Neutrophil (primary cell): ENCODE measurements around the gene DNAJB9.

ENCODE experiments used
- H3K27ac ChIP-seq: fragments of 200-600 bp; sonication (generic); 2 replicates; pipeline ENCODE4 v1.5.1; 2016; ENCODE audit warnings: mild to moderate bottlenecking, moderate library complexity
- H3K27me3 ChIP-seq: fragments of 200-600 bp; sonication (generic); 2 replicates; pipeline ENCODE4 v1.6.0; 2016; ENCODE audit warnings: mild to moderate bottlenecking
- H3K36me3 ChIP-seq: fragments of 200-600 bp; sonication (generic); 2 replicates; pipeline ENCODE4 v1.5.1; 2017
- H3K4me1 ChIP-seq, 2 experiments: fragments of 200-600 bp in 1 of 2; sonication (generic) in 1 of 2; 1 replicate in 1 of 2; 2 replicates in 1 of 2; pipeline versions ENCODE4 v1.5.1 to v1.6.1; 2013 to 2016; ENCODE audit warnings: low read depth in 1 of 2, low read length in 1 of 2, mild to moderate bottlenecking in 1 of 2, moderate library complexity in 1 of 2; ENCODE audit not compliant: control insufficient read depth in 1 of 2, insufficient read depth in 1 of 2
- H3K4me3 ChIP-seq, 2 experiments: fragments of 200-600 bp in 1 of 2; sonication (generic) in 1 of 2; 1 replicate in 1 of 2; 2 replicates in 1 of 2; pipeline ENCODE4 v1.5.1; 2013 to 2016; ENCODE audit warnings: low read depth in 1 of 2, low read length in 1 of 2, mild to moderate bottlenecking in 1 of 2, moderate library complexity in 1 of 2
- H3K9me3 ChIP-seq: fragments of 200-600 bp; sonication (generic); 2 replicates; pipeline ENCODE4 v1.5.1; 2016
- CTCF ChIP-seq: fragments of 200-600 bp; sonication (generic); IDR thresholded peaks from 2 replicates; pipeline ENCODE4 v1.5.1; 2016; ENCODE audit warnings: antibody characterized with exemption

Gene DNAJB9

DNA sequence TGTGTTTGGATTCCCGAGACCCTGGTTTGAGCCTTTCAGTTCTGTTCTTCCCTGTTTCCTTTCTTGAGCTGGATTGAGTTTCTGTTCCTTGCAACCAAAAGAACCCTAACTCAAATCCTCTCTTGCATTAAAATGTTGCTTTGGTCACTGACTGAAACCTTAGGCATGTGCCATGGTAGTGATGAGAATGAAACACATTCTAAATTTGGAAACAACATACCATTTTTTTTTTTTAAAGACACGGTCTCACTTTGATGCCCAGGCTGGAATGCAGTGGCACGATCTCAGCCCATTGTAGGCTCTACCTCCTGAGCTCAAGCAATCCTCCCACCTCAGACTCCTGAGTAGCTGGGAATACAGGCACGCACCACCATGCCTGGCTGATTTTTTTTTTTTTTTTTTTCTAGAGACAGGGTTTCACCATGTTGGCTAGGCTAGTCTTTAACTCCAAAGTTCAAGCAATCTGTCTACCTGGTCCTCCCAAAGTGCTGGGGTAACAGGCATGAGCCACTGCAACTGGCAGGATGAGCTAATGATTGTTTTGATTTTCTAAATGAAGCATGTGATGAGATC lies 8.5 kb upstream of the DNAJB9 start:
- Histone ChIP-seq H3K4me1 (no peaks in the 10 kb centered on the region), H3K4me3 (no peak overlapping the region), H3K36me3 (peaks cover 5% of the 10 kb centered on the region), H3K27me3 (no peaks in the 10 kb centered on the region), H3K27ac (no peak overlapping the region), H3K9me3 (no peaks in the 10 kb centered on the region)
- TF ChIP-seq CTCF: no peak

DNA sequence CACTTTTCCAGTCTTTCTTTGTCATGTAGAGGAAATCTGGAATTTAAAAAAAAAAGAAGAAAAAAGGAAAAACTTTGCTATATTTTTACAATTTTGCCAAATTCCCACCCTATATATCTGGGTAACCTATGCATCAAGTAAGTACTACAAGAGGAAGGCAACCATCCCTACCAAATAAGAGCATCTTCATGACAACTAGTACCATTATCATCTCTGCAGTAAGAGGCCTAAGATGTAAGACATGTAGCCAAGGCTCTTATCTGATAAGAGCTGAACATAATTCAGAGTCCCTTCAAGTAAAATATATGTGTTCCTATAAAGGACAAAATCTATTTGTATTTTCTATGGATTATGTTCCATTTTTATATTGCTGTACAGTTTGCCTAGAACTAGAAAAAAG lies 3.7 kb upstream of the DNAJB9 start:
- no peak overlapping the region for H3K4me3 ChIP-seq
- H3K4me1 ChIP-seq: peaks cover 23 to 24% of the 10 kb centered on the region in 2 experiments
- H3K27me3 ChIP-seq: no peaks in the 10 kb centered on the region
- no peak overlapping the region for H3K27ac ChIP-seq
- no peak for TF ChIP-seq CTCF
- peaks cover 5% of the 10 kb centered on the region for H3K36me3 ChIP-seq
- no peaks in the 10 kb centered on the region for H3K9me3 ChIP-seq

DNA sequence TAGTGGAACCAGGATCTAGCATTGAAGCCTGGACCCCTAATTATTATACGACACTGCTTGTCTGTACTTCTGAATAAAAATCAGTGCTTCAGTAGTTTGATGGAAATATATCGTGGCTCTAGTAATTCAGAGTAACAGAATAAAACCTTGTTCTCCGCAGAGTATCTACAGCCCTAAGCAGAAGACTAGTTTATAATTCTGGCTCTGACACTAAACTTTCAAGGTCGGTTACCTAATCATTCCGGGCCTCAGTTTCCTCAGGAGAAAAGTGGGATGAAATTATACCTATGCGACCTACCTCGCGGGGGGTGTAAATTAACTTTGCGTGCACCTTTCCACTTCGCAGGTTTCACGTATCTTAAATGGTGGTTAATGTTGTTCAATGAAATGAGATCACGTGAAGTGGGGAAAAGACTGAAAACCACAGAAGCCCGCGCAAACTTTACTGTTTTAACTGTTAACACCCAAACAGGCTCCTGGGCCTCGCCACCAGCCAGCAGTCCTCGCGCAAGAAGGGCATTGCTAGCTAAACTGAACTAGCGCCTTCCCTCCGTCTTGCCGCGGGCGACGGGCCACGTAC lies 783 bp upstream of the DNAJB9 start:
- H3K4me1 ChIP-seq: peaks cover 25 to 26% of the 10 kb centered on the region in 2 experiments
- no peaks in the 10 kb centered on the region for H3K9me3 ChIP-seq
- H3K27ac ChIP-seq: peak overlapping the region; percentile 97
- peaks cover 5% of the 10 kb centered on the region for H3K36me3 ChIP-seq
- H3K27me3 ChIP-seq: no peaks in the 10 kb centered on the region
- no peak for TF ChIP-seq CTCF
- peak overlapping the region; percentile 83 to 90 for H3K4me3 ChIP-seq

GRCh38 chr7:108570146-108570755 lies 577 bp downstream of the DNAJB9 start:
- Histone ChIP-seq H3K27me3 (no peaks in the 10 kb centered on the region), H3K27ac (peak overlapping the region; percentile 97), H3K36me3 (no peaks in the 10 kb centered on the region), H3K9me3 (no peaks in the 10 kb centered on the region), H3K4me1 (peaks cover 25 to 26% of the 10 kb centered on the region in 2 experiments), H3K4me3 (peak overlapping the region; percentile 83 to 90)
- TF ChIP-seq CTCF: no peak

DNA sequence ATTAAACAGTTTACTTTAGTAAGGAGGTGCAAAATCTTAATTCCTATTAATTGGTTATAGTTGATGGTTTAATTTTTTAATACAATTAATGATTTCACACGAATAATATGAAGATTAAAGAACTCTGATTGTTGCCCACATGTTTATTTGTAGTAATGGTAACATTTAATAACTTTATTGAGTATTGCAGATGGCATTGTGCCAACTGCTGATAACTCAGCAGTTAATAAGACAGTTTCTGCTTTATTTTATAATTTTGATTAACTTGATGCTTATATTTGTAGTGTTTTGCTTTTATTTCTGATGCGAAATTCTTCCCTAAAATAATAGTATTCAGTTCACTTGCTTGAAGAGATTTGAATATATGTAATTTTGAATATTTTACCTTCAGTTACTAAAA lies 2.8 kb downstream of the DNAJB9 start:
- H3K9me3 ChIP-seq: no peaks in the 10 kb centered on the region
- H3K4me1 ChIP-seq: peaks cover 25 to 26% of the 10 kb centered on the region in 2 experiments
- H3K36me3 ChIP-seq: no peaks in the 10 kb centered on the region
- no peak overlapping the region for H3K27ac ChIP-seq
- no peak overlapping the region for H3K4me3 ChIP-seq
- no peak for TF ChIP-seq CTCF
- H3K27me3 ChIP-seq: no peaks in the 10 kb centered on the region
